ENCODE data around the gene TTLL7.
A peak's percentile ranks its signal among the peaks of the same experiment; 100 is the strongest.

The TTLL7 gene

GRCh38 chr1:84006591-84006990 lies 7.7 kb upstream of the TTLL7 start:
- H3K4me3 ChIP-seq (ENCODE audit: low read length) = no peak overlapping the region
- DNase-seq (ENCODE audit: low read depth) = no peak
- TF ChIP-seq CTCF (conservative IDR thresholded peaks at IDR 0.05; ENCODE audit: low read length) = no peak

DNA sequence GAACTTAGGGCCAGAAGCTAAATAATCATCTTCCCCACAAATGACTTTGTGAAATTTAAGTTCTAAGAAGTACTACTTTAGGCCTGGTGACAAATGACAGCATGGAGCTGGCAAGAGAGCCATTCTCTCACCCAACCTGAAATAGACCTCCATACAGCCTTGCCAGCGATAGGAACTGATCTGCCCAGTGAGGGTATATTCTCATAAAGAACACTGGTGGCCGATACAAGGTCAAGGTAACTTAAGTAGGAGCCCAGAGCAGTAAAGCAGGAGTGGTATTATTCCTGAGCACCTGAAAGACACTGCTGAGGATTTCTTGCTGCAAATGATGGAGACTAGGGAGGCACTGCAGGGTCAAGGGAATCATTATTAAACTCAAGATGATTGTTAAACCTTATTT lies 2.6 kb upstream of the TTLL7 start:
- no peak for DNase-seq (ENCODE audit: low read depth)
- H3K4me3 ChIP-seq (ENCODE audit: low read length) = no peak overlapping the region
- TF ChIP-seq CTCF (conservative IDR thresholded peaks at IDR 0.05; ENCODE audit: low read length) = no peak

DNA sequence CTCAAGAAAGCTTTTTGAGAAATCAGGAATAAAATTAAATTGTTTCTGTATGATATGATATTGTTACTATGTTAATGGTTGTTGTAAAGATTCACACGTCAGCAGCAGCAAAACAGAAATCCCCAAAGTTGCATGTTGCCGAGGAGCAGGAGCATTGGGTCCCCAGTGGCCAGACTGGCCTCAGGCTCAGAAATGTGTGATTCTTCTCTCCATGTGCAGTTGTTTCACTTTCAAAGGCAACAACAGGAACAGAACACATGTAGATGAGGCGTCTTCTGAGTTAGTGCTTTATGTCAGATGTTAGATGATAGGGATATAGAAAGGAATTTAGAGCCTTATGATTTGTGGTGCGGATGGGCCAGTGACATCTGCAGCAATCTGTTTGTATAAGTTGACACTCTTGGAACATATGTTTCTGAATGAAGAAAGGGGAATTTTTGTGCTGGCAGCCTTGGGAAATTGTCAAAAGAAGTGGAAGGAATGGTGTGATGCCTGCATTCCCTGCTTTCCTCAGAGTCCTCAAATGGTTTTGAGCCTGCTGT lies 2.1 kb upstream of the TTLL7 start:
- H3K4me3 ChIP-seq (ENCODE audit: low read length) = no peak overlapping the region
- no peak for DNase-seq (ENCODE audit: low read depth)
- no peak for TF ChIP-seq CTCF (conservative IDR thresholded peaks at IDR 0.05; ENCODE audit: low read length)

DNA sequence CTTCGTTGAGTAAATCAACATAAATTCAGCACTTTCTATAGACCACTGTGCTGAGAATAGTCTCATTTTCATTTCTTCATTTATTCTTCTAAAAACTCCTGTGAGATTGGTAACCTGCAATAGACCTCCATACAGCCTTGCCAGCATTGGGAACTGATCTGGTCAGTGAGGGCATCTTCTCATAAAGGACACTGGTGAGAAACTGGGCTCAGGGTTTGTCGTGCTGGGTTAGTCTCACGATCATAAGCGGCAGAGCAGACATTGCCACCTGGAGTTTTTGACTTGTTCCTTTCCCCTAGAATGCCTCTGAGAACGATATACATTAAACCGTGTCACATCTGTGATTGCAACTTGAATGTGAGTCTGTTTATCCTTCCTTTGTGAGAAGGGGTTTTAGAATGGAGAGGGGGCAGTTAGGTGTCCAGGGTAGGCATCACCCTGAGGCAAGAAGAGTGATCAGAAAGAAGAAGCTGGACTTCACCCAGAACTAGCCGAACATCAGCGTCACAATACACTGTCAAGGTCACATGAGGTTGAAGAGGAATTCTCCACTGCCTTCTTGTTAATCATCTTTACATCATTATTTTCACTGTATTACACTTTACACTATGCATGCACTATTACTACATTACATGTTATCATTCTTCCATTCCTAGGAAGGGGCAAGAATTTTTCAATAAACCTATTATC lies 1.4 kb upstream of the TTLL7 start:
- no peak overlapping the region for H3K4me3 ChIP-seq (ENCODE audit: low read length)
- no peak for TF ChIP-seq CTCF (conservative IDR thresholded peaks at IDR 0.05; ENCODE audit: low read length)
- DNase-seq (ENCODE audit: low read depth) = no peak

DNA sequence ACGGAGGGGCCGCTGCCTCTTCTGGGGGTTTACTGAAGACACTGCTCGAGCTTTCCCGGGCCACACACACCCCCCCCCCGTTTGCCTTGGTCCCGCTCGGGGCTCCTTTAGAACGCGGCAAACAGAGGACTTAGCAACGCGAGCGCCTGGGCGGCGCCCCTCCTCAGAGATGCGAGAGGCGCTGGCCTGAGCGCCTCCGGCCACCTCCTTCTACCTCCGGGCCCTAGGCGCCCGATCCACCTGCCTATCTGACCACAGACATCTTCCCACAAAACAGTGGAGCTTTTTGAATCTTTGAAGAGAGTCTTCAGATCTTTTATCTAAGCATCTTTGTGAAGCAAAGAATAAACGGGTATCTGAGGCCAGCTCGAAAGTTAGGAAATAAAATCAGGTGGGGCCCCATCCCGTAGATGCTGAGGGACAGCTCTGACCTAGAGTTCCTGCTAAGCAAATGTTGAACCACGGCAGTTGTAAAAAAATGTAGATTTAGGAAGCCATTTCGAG lies 436 bp upstream of the TTLL7 start:
- no peak for TF ChIP-seq CTCF (conservative IDR thresholded peaks at IDR 0.05; ENCODE audit: low read length)
- peak overlapping the region; percentile 76 for H3K4me3 ChIP-seq (ENCODE audit: low read length)
- DNase-seq (ENCODE audit: low read depth) = peak; percentile 71

DNA sequence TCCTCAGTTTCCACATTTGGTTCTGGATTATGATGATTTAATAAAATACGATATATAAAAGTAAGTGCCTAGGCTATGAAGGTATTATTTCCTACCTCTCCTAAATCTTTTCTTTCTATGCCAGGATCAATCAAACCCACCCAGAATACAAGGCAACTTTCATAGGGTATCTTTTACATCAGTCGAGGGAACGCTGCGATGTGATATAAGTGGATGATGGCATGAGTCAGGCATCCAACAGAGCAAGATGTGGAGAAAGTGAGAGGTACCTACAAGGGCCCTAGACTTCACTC lies 781 bp downstream of the TTLL7 start:
- no peak for TF ChIP-seq CTCF (conservative IDR thresholded peaks at IDR 0.05; ENCODE audit: low read length)
- no peak for DNase-seq (ENCODE audit: low read depth)
- peak overlapping the region; percentile 76 for H3K4me3 ChIP-seq (ENCODE audit: low read length)

- no peak for TF ChIP-seq CTCF (conservative IDR thresholded peaks at IDR 0.05; ENCODE audit: low read length)
- no peak overlapping the region for H3K4me3 ChIP-seq (ENCODE audit: low read length)
- DNase-seq (ENCODE audit: low read depth) = peak; percentile 3
Measured at GRCh38 chr1:83997631-83998030, 1.3 kb downstream of the TTLL7 start.
